GM21447 (cell line): ENCODE data around the gene KLK2.
"Not testable (repeated sequence)": the region's sequence is repeated elsewhere in the genome, so short reads cannot be mapped to it uniquely, and the experiment has no call there.

Experiments
- ATAC-seq: cut with Tn5 transposase; IDR thresholded peaks from one replicate; pipeline ENCODE4 v1.9.1; 2021; ENCODE audit not compliant: unreplicated experiment

The KLK2 gene

GRCh38 chr19:50891253-50891625, 18.0 kb downstream of the KLK2 start:
- ATAC-seq = no peak

GRCh38 chr19:50893047-50893736, 20.0 kb downstream of the KLK2 start:
- no peak for ATAC-seq

- no peak for ATAC-seq
Measured at GRCh38 chr19:50894478-50895356, 21.5 kb downstream of the KLK2 start.

GRCh38 chr19:50896089-50896590, 22.9 kb downstream of the KLK2 start:
- ATAC-seq = not testable (repeated sequence)

GRCh38 chr19:50896591-50897190, 23.5 kb downstream of the KLK2 start:
- peak; percentile 80 for ATAC-seq

- ATAC-seq = peak; percentile 21
Measured at GRCh38 chr19:50897191-50897607, 24.0 kb downstream of the KLK2 start.

- no peak for ATAC-seq
Measured at GRCh38 chr19:50897612-50898011, 24.4 kb downstream of the KLK2 start.

- no peak for ATAC-seq
Measured at GRCh38 chr19:50898018-50898417, 24.8 kb downstream of the KLK2 start.

GRCh38 chr19:50899569-50899968, 26.3 kb downstream of the KLK2 start:
- ATAC-seq = no peak

- ATAC-seq = no peak
Measured at GRCh38 chr19:50902640-50903039, 29.4 kb downstream of the KLK2 start.

- no peak for ATAC-seq
Measured at GRCh38 chr19:50906217-50906616, 33.0 kb downstream of the KLK2 start.

- ATAC-seq = no peak
Measured at GRCh38 chr19:50908336-50908735, 35.1 kb downstream of the KLK2 start.

GRCh38 chr19:50909240-50910070, 36.2 kb downstream of the KLK2 start:
- ATAC-seq = peak; percentile 69

GRCh38 chr19:50910722-50911121, 37.5 kb downstream of the KLK2 start:
- no peak for ATAC-seq

- no peak for ATAC-seq
Measured at GRCh38 chr19:50911206-50912101, 38.2 kb downstream of the KLK2 start, which contains the start of gene KLK4. Gene KLK4, minus strand, starts transcription at chr19:50911395. Its CDS starts 657 bp downstream, at chr19:50910738.

- no peak for ATAC-seq
Measured at GRCh38 chr19:50912102-50912599, 38.9 kb downstream of the KLK2 start.

GRCh38 chr19:50912727-50913716, 39.8 kb downstream of the KLK2 start:
- ATAC-seq = no peak

GRCh38 chr19:50916069-50916468, 42.8 kb downstream of the KLK2 start:
- ATAC-seq = no peak
